Left hindlimb (tissue), 1 donor: Measurements from ENCODE around the gene LGALS13.

Experiments
- DNase-seq: peaks from one replicate; pipeline ENCODE4 v3.0.0-alpha.2; 2018

Gene LGALS13, protein sequence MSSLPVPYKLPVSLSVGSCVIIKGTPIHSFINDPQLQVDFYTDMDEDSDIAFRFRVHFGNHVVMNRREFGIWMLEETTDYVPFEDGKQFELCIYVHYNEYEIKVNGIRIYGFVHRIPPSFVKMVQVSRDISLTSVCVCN

GRCh38 chr19:39602224-39602623 lies at the start of gene LGALS13:
Gene LGALS13, plus strand, starts transcription at chr19:39602524. Its CDS starts 45 bp downstream, at chr19:39602569.
- no peak for DNase-seq

DNA sequence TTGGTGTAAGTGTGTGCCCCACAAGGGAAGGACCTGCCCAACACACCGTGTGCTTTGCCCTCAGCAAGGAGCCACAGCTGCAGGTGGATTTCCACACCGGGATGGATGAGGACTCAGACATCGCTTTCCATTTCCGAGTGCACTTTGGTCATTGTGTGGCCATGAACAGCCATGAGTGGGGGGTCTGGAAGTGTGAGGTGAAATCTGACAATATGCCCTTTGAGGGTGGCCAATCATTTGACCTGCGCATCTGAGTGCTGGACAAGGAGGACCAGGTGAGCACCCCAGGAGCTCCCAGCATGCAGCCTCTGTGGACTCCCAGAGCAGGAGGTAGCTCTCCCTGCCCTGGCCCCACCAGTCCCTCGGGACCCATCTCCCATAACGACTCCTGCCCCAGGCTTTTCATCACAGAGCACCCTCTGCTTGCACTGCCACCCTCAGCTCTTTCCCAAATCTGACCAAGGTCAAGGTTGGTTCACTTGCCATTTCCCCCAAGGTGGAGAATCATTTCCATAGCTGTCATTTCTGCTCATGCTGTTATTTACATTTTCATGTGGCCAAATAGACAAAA lies 49.2 kb upstream of the LGALS13 start:
- DNase-seq = no peak

- DNase-seq = no peak
These were observed 47.5 kb upstream of the LGALS13 start for GRCh38 chr19:39554701-39555311.

- DNase-seq = no peak
These were observed 46.4 kb upstream of the LGALS13 start for GRCh38 chr19:39555883-39556282.

GRCh38 chr19:39557811-39558623 lies 44.3 kb upstream of the LGALS13 start:
- no peak for DNase-seq

DNA sequence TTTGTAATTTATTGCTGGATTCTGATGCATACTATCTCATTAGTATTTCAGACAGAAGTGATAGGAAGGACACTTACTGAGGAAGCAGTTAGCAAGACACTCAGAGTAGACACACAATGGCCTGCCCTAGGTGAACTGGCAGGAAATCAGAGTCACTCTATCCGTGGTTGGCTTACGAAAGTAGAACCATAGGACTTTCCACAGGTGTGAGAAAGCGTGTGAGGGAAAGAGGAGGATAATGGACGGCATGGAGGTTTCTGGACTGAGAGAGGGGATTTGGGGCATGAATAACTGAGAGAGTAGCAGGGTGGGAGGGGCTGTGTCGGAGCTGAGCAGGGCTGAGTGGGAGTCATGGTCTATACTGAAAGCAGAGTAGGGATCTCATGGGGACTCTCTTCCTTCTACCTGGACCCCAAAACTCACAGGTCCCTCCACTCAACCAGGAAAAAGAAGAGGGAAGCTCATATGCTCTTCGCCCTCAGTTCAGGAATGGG lies 43.7 kb upstream of the LGALS13 start:
- DNase-seq = no peak

- no peak for DNase-seq
These were observed 38.9 kb upstream of the LGALS13 start for GRCh38 chr19:39563408-39563807.

GRCh38 chr19:39566064-39566463 lies 36.3 kb upstream of the LGALS13 start:
- DNase-seq = no peak

DNA sequence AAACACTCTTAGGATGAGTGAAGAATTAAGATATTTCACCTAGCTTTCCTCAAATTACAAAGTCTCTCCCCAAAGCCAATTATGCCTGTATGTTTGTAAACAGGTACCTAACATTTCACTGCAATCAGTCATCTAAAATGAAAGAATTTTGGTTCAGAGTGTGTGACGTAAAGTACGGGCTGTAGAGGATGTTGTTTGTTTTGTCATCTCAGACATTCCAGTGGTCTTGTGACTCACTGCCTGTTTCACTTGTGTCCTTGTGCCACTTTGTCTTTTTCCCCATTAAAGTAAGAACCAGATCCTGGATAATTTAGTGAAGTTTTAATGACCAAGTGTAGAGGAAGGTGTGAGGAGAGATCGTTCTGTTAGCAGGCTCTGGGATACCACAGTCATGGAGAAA lies 33.7 kb upstream of the LGALS13 start:
- DNase-seq = no peak

- DNase-seq = no peak
These were observed 19.9 kb upstream of the LGALS13 start for GRCh38 chr19:39582442-39582841.

DNA sequence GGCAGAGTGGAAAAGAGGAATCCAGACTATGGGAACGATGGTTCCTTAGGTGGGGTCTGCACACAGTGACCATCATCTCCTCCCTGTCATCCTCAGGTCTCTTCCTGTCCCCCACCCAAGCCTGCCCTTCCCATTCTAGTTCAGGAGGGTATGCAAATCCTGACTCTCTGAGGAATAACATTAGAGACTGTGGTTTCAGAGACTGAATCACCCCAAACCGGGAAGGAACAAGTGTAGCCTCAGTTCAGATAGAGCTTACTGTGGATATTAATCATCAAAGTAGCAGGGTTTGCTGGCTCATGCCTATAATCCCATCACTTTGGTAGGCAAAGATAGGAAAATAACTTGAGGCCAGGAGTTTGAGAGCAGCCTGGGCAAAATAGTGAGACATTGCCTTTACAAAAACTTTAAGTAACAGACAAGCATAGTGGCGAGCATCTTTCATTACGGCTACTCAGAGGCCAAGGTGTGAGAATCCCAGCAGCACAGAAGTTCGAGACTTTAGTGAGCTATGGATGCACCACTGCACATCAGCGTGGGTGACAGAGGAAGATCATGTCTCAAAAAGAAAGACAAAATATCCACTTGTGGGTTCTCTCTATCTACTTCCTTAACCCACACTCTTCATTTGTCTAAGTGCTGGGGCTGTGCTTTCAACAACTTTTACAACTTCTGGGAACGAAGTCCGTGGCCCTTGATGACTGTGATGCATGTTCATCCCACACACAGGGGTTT lies 19.3 kb upstream of the LGALS13 start:
- no peak for DNase-seq

DNA sequence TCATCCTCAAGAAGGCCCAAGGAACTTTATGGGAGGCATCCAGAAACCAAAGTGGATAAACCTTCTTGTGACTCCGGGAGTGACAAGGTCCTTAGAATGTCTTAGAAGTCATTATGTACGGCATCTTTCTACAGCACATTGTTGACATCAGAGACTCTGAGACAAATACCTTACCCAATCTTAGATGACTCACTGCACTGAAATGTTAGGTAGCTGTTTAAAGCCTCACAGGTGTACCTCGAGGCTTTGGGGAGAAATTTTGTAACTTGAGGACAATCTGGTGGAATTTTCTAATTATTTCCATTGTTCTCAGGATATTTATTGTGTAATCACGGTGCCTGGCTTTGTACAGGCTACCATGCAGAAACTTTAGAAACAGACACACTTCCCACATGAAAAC lies 14.8 kb upstream of the LGALS13 start:
- DNase-seq = no peak

DNA sequence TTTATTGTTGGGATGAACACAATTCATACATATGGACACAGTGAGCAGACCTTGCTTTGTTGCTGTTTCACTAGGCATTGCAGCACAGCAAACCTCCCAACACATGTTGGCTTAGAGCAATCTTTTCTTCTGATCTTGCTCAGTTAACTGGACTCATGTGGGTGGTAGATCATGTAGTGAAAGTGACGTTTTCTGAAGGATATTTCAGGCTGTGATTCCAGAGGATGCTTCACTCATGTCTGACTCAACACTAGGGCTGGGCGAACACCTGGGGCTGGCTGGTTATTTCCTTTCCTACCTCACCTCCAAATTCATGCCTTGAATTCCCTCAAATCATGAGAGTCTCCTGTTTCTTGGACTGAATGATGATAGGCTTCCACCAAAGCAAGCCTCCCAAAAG lies 14.3 kb upstream of the LGALS13 start:
- DNase-seq = no peak

DNA sequence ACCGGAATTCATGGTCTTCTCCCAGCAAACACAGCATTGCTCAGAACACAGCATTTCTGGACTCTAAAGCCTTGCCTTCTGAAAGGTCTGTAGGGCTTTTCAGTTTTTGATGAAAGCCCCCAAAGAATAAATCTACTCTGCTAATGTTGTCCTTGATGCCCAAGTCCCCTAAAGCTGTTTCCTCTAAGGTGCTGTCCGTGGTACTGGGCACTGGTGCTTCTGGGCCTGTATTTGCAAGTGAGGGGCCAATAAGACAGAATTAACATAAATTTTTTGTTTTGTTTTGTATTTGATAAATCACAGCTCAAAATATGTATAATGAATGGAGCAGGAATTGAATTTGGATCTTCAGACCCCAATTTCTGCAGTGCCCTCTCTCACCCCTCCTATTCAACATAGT lies 12.1 kb upstream of the LGALS13 start:
- DNase-seq = no peak

DNA sequence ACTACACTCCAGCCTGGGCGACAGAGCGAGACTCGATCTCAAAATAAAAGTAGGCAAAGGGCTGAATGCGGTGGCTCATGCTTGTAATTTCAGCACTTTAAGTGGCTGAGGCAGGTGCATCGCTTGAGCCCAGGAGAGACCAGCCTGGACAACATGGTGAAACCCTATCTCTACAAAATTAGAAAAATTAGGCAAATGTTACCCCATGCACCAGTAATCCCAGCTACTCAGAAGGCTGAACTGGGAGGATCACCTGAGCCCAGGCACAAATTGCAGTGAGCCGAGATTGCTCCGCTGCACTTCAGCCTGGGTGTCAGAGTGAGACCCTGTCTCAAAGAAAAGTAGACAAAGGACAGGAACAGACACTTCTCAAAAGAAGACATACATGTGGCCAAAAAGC lies 9.9 kb upstream of the LGALS13 start:
- no peak for DNase-seq

- no peak for DNase-seq
These were observed 6.4 kb upstream of the LGALS13 start for GRCh38 chr19:39595950-39596349.

- no peak for DNase-seq
These were observed 5.4 kb upstream of the LGALS13 start for GRCh38 chr19:39596911-39597310.

DNA sequence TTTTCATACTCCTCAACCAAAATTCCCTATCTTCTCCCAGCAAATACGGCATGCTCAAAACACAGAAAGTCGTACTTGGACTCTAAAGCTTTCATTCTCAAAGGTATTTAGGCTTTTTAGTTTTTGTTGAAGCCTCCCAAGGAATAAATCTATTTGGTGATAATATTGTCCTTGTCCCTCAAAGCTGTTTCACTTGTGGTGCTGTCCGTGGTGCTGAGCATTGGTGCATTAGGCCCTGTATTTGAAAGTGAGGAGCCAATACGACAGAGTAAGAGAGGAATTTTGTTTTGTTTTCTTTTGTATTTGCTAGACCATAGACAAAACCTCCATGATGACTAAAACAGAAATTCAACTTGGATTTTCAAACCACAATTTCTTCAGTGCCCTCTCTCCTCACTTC lies 3.2 kb upstream of the LGALS13 start:
- no peak for DNase-seq

DNA sequence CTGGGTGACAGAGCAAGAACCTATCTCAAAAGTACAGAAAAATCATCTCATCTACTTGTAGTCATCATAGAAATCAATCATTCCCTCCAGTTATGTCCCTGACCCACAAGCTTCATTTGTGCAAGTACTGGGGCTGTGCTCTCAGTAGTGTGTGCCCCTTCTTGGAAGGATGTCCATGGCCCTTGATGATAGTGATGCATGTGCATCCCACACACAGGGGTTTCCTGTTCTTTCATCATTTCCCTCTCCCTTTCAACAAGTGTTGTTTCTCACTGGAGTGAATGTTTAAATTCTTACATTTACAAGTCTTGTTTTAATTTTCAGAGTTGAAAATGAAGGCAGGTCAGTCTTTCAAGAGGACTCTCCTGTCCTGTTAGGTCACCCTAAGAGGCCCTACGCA lies 1.5 kb downstream of the LGALS13 start:
- DNase-seq = no peak

GRCh38 chr19:39607021-39607420 lies 4.7 kb downstream of the LGALS13 start:
- no peak for DNase-seq

GRCh38 chr19:39607561-39607960 lies 5.2 kb downstream of the LGALS13 start:
- no peak for DNase-seq

GRCh38 chr19:39613597-39613996 lies 11.3 kb downstream of the LGALS13 start:
- no peak for DNase-seq

DNA sequence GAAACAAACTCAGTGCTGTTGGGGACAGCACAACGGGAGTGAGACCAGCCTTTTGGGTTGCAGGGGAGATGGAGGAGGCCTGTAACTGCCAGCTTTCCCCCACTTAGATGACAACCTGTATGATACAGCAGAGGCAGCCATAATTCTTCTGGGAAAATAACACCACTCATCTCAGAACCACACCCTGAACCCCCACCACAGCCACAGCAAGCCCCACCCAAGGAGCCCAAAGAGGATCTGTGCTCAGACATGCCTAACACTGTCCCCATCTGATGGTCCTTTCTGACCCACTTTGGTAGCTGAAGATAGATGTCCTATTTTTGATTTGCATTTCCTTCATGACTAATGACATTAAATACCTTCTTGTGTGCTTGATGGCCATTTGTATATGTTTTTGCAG lies 15.4 kb downstream of the LGALS13 start:
- DNase-seq = no peak
